Adipose tissue (tissue), 3 donors: ENCODE results near the gene DPH1. TPM values are rescaled to one million over a fixed set of nuclear protein-coding genes. Genes with fewer than 3 reads are reported as not detected.

Experiments
- H3K27ac ChIP-seq: one replicate; pipeline ENCODE4 v1.5.1; 2013; ENCODE audit warnings: low read depth, low read length
- WGBS, 3 donors: extraction: QIAGEN DNeasy Blood & Tissue Kit; methylation state at CpG; one replicate each; pipeline ENCODE4 v1.1.7; 2013; 5-methylcytosine and 5-hydroxymethylcytosine counted together
- polyA plus RNA-seq, 3 donors: library from polyadenylated mRNA; stranded (reverse); fragments of 200-250 nt; gene quantifications; one replicate each; pipeline ENCODE4 v1.2.3, GENCODE V29; 2013
- donor health status: healthy with polysubstance abuse.
- donor health status: Bipolar disorder and iron deficiency.
- donor health status: healthy.

DPH1 gene
- polyA plus RNA-seq, 3 donors = 15.4 to 34.0 (median 31.1) TPM

- 75 to 85% (median 77%) methylated on average over 23 to 24 of the region's 24 CpGs for WGBS, 3 donors
Observed at GRCh38 chr17:2064980-2065785, 35.2 kb downstream of the DPH1 start.

GRCh38 chr17:2065949-2066400 is 36.0 kb downstream of the DPH1 start:
- H3K27ac ChIP-seq = peak overlapping the region; percentile 67
- WGBS, 3 donors = 66 to 84% (median 67%) methylated on average over 10 of the region's 10 CpGs

More at GRCh38 chr17:2064980-2065785, 35.2 kb downstream of the DPH1 start:
- no peak overlapping the region for H3K27ac ChIP-seq

GRCh38 chr17:2067048-2067561 is 37.2 kb downstream of the DPH1 start:
- H3K27ac ChIP-seq = peak overlapping the region; percentile 49
- 45 to 79% (median 62%) methylated on average over 14 of the region's 14 CpGs for WGBS, 3 donors

GRCh38 chr17:2067608-2068024 is 37.7 kb downstream of the DPH1 start:
- H3K27ac ChIP-seq = peak overlapping the region; percentile 49
- WGBS, 3 donors = 37 to 65% (median 37%) methylated on average over 5 of the region's 5 CpGs

GRCh38 chr17:2068031-2068518 is 38.1 kb downstream of the DPH1 start:
- H3K27ac ChIP-seq = no peak overlapping the region
- WGBS, 3 donors = 60 to 73% (median 66%) methylated on average over 6 of the region's 6 CpGs

GRCh38 chr17:2068519-2069051 is 38.6 kb downstream of the DPH1 start:
- WGBS, 3 donors = 62 to 78% (median 62%) methylated on average over 15 of the region's 15 CpGs
- H3K27ac ChIP-seq = no peak overlapping the region

GRCh38 chr17:2070241-2071023 is 40.5 kb downstream of the DPH1 start:
- H3K27ac ChIP-seq = no peak overlapping the region
- WGBS, 3 donors = 74 to 83% (median 76%) methylated on average over 13 of the region's 13 CpGs

GRCh38 chr17:2071024-2071385 is 41.1 kb downstream of the DPH1 start:
- WGBS, 3 donors = 82 to 88% (median 82%) methylated on average over 6 of the region's 6 CpGs

GRCh38 chr17:2071455-2072281 is 41.7 kb downstream of the DPH1 start:
- WGBS, 3 donors = 49 to 83% (median 53%) methylated on average over 30 to 31 of the region's 31 CpGs
- peak overlapping the region; percentile 48 for H3K27ac ChIP-seq

More at GRCh38 chr17:2071024-2071385, 41.1 kb downstream of the DPH1 start:
- peak overlapping the region; percentile 48 for H3K27ac ChIP-seq

- H3K27ac ChIP-seq = no peak overlapping the region
- 75 to 84% (median 75%) methylated on average over 10 of the region's 10 CpGs for WGBS, 3 donors
Observed at GRCh38 chr17:2074919-2075318, 45.0 kb downstream of the DPH1 start.

GRCh38 chr17:2075336-2076086 is 45.6 kb downstream of the DPH1 start:
- H3K27ac ChIP-seq = peak overlapping the region; percentile 34
- 47 to 79% (median 47%) methylated on average over 13 of the region's 13 CpGs for WGBS, 3 donors

- H3K27ac ChIP-seq = no peak overlapping the region
- WGBS, 3 donors = 43 to 68% (median 47%) methylated on average over 17 of the region's 17 CpGs
Observed at GRCh38 chr17:2076087-2076984, 46.4 kb downstream of the DPH1 start.

GRCh38 chr17:2077040-2077439 is 47.1 kb downstream of the DPH1 start:
- 74 to 88% (median 83%) methylated on average over 8 of the region's 8 CpGs for WGBS, 3 donors
- H3K27ac ChIP-seq = no peak overlapping the region

GRCh38 chr17:2081564-2081963 is 51.6 kb downstream of the DPH1 start:
- H3K27ac ChIP-seq = no peak overlapping the region
- 74 to 89% (median 80%) methylated on average over 9 of the region's 9 CpGs for WGBS, 3 donors

GRCh38 chr17:2082003-2082781 is 52.2 kb downstream of the DPH1 start:
- no peak overlapping the region for H3K27ac ChIP-seq
- WGBS, 3 donors = 69 to 80% (median 77%) methylated on average over 9 of the region's 9 CpGs

GRCh38 chr17:2083613-2084035 is 53.7 kb downstream of the DPH1 start:
- no peak overlapping the region for H3K27ac ChIP-seq
- WGBS, 3 donors = 18 to 57% (median 19%) methylated on average over 7 of the region's 7 CpGs
